ENCODE measurements around the gene ZNF804A. TPM values are rescaled to one million over a fixed set of nuclear protein-coding genes. Genes with fewer than 3 reads are reported as not detected.
"Not testable (repeated sequence)": the region's sequence is repeated elsewhere in the genome, so short reads cannot be mapped to it uniquely, and the experiment has no call there.

Gene ZNF804A
- total RNA-seq, 6 donors from 2014 or later = 0.46 to 0.89 (median 0.77) TPM; not detected in 1

DNA sequence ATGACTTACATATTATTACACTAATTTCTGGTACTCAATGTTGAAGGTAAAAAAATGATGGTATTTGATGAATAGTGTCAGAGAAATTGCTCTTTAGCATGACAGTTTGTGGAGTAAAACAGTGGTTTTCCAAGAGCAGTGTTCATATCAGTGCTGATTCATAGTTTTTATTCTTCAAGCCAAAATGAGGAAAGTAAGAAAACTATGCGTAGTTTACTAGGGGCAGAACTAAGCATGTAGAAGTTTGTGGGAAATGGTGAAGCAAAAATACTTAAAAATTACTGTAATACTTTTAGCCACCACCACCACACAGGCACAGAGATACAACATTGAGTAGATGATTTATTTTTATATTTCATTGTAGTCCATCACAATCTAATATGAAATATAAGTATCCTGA is 137.3 kb downstream of the ZNF804A start:
- H3K4me3 ChIP-seq = no peak overlapping the region
- H3K27ac ChIP-seq = no peak overlapping the region
- no peak for TF ChIP-seq EP300 (IDR thresholded peaks at IDR 0.05)
- no peak for TF ChIP-seq POLR2A (IDR thresholded peaks at IDR 0.05)
- TF ChIP-seq, protein P1, sequence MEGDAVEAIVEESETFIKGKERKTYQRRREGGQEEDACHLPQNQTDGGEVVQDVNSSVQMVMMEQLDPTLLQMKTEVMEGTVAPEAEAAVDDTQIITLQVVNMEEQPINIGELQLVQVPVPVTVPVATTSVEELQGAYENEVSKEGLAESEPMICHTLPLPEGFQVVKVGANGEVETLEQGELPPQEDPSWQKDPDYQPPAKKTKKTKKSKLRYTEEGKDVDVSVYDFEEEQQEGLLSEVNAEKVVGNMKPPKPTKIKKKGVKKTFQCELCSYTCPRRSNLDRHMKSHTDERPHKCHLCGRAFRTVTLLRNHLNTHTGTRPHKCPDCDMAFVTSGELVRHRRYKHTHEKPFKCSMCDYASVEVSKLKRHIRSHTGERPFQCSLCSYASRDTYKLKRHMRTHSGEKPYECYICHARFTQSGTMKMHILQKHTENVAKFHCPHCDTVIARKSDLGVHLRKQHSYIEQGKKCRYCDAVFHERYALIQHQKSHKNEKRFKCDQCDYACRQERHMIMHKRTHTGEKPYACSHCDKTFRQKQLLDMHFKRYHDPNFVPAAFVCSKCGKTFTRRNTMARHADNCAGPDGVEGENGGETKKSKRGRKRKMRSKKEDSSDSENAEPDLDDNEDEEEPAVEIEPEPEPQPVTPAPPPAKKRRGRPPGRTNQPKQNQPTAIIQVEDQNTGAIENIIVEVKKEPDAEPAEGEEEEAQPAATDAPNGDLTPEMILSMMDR (IDR thresholded peaks at IDR 0.05) = no peak
- TF ChIP-seq POLR2AphosphoS5 (IDR thresholded peaks at IDR 0.05) = no peak
- H3K9me3 ChIP-seq = no peaks in the 10 kb centered on the region
- no peaks in the 10 kb centered on the region for H3K4me1 ChIP-seq
- H3K36me3 ChIP-seq = no peaks in the 10 kb centered on the region
- no peak for DNase-seq
- WGBS, 2 donors = 92 to 96% methylated on average over 1 of the region's 1 CpG
- no peak for ATAC-seq (ENCODE audit: low FRiP score in 2 of 2)
- no peaks in the 10 kb centered on the region for H3K27me3 ChIP-seq

DNA sequence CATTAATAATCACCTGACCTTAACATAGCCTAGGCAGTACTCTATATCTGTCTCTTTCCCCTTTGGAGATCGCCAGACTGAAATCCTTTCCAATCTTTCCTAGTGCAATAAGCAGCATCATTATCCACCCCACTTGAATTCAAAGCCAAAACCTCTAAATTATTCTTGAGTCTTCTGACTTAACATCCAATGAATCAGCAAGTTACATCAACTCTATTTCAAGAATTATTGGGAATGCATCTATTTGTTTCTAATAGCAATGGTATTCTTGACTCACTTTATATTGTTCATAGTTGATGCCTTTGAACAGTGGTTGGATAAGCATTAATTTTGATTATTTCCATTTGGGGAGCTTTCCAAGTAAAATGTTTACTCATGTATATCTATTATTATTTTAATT is 144.8 kb downstream of the ZNF804A start:
- DNase-seq (no peak), ATAC-seq (ENCODE audit: low FRiP score in 2 of 2) (no peak)
- TF ChIP-seq, protein P1 (IDR thresholded peaks at IDR 0.05) = no peak
- TF ChIP-seq POLR2A (IDR thresholded peaks at IDR 0.05) (no peak), POLR2AphosphoS5 (IDR thresholded peaks at IDR 0.05) (no peak), EP300 (IDR thresholded peaks at IDR 0.05) (no peak)
- no peaks in the 10 kb centered on the region for H3K4me1 ChIP-seq
- WGBS, 2 donors = 92 to 100% methylated on average over 1 of the region's 1 CpG
- H3K36me3 ChIP-seq = no peaks in the 10 kb centered on the region
- H3K4me3 ChIP-seq = no peak overlapping the region
- no peaks in the 10 kb centered on the region for H3K9me3 ChIP-seq
- H3K27me3 ChIP-seq = no peaks in the 10 kb centered on the region
- H3K27ac ChIP-seq = no peak overlapping the region

DNA sequence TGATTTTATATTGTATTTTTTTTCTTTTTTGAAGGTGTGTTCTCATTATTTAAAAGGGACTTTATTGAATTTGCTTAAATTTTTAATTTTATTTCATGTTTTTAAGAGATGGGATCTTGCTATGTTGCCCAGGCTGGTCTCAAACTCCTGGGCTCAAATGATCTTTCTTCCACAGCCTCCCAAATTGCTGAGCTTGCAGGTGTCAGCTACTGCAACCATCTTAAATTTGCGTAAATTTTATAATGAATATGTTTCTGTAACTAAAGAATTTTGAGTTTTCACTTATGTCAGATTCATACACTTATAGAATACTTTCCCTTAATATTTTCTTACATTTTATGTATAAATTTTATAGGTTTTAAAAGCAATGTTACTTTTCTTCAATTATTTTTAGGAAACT is 157.8 kb downstream of the ZNF804A start:
- no peak overlapping the region for H3K4me3 ChIP-seq
- no peak for ATAC-seq (ENCODE audit: low FRiP score in 2 of 2)
- no peaks in the 10 kb centered on the region for H3K27me3 ChIP-seq
- no peaks in the 10 kb centered on the region for H3K9me3 ChIP-seq
- no peaks in the 10 kb centered on the region for H3K36me3 ChIP-seq
- H3K4me1 ChIP-seq = no peaks in the 10 kb centered on the region
- 92% methylated on average over 1 of the region's 1 CpG for WGBS, 2 donors
- TF ChIP-seq, protein P1 (IDR thresholded peaks at IDR 0.05) = no peak
- TF ChIP-seq POLR2AphosphoS5 (IDR thresholded peaks at IDR 0.05) (no peak), EP300 (IDR thresholded peaks at IDR 0.05) (no peak), POLR2A (IDR thresholded peaks at IDR 0.05) (no peak)
- no peak for DNase-seq
- no peak overlapping the region for H3K27ac ChIP-seq

DNA sequence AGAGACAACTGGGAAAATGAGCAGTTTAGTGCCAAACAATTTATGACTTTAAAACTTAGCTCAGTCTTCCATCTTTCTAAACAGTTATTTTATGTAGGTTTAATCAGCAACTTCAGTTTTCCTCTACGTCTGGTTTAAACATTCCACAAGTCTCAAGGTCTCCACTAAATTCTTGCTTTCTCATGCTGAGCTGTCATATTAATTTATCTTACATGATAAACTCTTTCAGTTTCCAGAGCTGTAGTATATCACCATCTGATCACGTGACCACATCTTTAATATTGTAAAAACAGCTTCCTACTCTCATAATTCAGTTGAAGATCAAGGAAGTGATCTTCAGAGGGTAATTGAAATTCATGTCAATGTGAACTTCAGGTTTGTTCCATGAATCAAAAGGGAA is 158.6 kb downstream of the ZNF804A start:
- DNase-seq (no peak), ATAC-seq (ENCODE audit: low FRiP score in 2 of 2) (no peak)
- Histone ChIP-seq H3K27ac (no peak overlapping the region), H3K27me3 (no peaks in the 10 kb centered on the region), H3K9me3 (no peaks in the 10 kb centered on the region), H3K36me3 (no peaks in the 10 kb centered on the region), H3K4me1 (no peaks in the 10 kb centered on the region), H3K4me3 (no peak overlapping the region)
- TF ChIP-seq EP300 (IDR thresholded peaks at IDR 0.05) = no peak
- no peak for TF ChIP-seq POLR2AphosphoS5 (IDR thresholded peaks at IDR 0.05)
- TF ChIP-seq, protein P1 (IDR thresholded peaks at IDR 0.05) = no peak
- TF ChIP-seq POLR2A (IDR thresholded peaks at IDR 0.05) = no peak
- WGBS, 2 donors = 27% methylated on average over 2 of the region's 2 CpGs

DNA sequence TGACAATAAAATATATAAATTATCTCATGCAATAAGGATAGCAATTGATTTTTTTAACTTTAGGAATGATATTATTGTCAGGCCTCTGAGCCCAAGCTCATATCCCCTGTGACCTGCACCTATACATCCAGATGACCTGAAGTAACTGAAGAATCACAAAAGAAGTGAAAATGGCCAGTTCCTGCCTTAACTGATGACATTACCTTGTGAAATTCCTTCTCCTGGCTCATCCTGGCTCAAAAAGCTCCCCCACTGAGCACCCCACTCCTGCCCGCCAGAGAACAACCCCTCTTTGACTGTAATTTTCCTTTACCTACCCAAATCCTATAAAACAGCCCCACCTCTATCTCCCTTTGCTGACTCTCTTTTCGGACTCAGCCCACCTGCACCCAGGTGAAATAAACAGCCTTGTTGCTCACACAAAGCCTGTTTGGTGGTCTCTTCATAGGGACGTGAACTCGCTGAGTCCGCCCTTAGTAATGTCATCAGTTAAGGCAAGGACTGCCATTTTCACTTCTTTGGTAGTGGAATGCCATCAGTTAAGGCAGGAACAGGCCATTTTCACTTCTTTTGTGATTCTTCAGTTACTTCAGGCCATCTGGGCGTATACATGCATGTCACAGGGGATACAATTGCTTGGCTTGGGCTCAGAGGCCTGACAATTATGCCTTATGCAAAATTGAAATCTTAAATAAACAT is 161.4 kb downstream of the ZNF804A start:
- H3K27ac ChIP-seq; H3K9me3 ChIP-seq; DNase-seq; H3K4me1 ChIP-seq; H3K4me3 ChIP-seq; H3K27me3 ChIP-seq; H3K36me3 ChIP-seq; ATAC-seq (ENCODE audit: low FRiP score in 2 of 2): not testable (repeated sequence)
- WGBS, 2 donors = 86 to 87% methylated on average over 6 of the region's 6 CpGs
